ENCODE measurements around the gene ROBO1. TPM values are rescaled to one million over a fixed set of nuclear protein-coding genes. Genes with fewer than 3 reads are reported as not detected.

Gene ROBO1
- total RNA-seq, 1 donor from 2014 or later: 19.4 TPM

- DNase-seq (ENCODE audit: low read depth): no peak
These were observed 216.4 kb downstream of the ROBO1 start for GRCh38 chr3:79551321-79551892.

DNA sequence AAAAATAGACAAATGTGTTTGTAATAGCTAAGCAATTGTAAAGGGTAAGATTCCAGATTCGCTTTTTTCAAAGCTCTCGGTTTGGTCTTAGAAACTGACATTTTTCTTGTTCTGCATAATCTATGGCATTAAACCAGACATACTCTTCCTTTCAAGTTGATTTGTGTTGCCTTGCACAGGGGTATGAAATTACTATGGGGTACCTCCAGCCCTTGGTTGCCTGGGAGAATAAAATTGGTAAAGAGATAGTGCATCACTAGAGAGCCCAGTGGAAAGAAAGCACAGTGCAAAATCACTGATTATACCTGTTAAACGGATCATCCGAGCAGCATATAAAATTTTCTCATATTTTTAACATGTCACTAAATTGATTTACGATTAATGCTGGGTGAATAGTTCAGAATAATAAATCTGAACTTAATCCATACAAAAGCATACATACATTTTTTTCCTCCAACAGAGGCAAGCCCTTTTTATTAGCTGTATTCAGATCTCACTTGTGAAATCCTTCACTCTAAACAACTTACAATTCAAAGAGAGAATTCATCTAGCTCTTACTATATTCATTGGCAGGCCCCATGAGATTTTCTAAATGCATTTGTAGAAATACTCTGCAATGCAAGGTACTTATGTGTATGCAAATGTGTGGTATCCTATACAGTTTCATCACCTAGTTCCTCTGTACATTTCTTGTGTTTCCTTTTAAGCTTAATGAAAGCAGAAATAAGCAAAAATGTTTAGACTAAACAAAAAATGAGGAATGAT lies 224.4 kb downstream of the ROBO1 start:
- H3K4me3 ChIP-seq (ENCODE audit: low read depth, low read length): no peak overlapping the region
- DNase-seq (ENCODE audit: low read depth): no peak
- TF ChIP-seq, protein P1, sequence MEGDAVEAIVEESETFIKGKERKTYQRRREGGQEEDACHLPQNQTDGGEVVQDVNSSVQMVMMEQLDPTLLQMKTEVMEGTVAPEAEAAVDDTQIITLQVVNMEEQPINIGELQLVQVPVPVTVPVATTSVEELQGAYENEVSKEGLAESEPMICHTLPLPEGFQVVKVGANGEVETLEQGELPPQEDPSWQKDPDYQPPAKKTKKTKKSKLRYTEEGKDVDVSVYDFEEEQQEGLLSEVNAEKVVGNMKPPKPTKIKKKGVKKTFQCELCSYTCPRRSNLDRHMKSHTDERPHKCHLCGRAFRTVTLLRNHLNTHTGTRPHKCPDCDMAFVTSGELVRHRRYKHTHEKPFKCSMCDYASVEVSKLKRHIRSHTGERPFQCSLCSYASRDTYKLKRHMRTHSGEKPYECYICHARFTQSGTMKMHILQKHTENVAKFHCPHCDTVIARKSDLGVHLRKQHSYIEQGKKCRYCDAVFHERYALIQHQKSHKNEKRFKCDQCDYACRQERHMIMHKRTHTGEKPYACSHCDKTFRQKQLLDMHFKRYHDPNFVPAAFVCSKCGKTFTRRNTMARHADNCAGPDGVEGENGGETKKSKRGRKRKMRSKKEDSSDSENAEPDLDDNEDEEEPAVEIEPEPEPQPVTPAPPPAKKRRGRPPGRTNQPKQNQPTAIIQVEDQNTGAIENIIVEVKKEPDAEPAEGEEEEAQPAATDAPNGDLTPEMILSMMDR (conservative IDR thresholded peaks at IDR 0.05; ENCODE audit: low read depth, low read length): no peak

More at GRCh38 chr3:79551321-79551892, 216.4 kb downstream of the ROBO1 start:
- TF ChIP-seq, protein P1 (conservative IDR thresholded peaks at IDR 0.05; ENCODE audit: low read depth, low read length): no peak
- no peak overlapping the region for H3K4me3 ChIP-seq (ENCODE audit: low read depth, low read length)

- H3K4me3 ChIP-seq (ENCODE audit: low read depth, low read length): no peak overlapping the region
- TF ChIP-seq, protein P1 (conservative IDR thresholded peaks at IDR 0.05; ENCODE audit: low read depth, low read length): no peak
- no peak for DNase-seq (ENCODE audit: low read depth)
These were observed 233.1 kb downstream of the ROBO1 start for GRCh38 chr3:79534727-79535126.

GRCh38 chr3:79531566-79532295 lies 236.1 kb downstream of the ROBO1 start:
- DNase-seq (ENCODE audit: low read depth): no peak
- no peak overlapping the region for H3K4me3 ChIP-seq (ENCODE audit: low read depth, low read length)
- TF ChIP-seq, protein P1 (conservative IDR thresholded peaks at IDR 0.05; ENCODE audit: low read depth, low read length): no peak

GRCh38 chr3:79521221-79521848 lies 246.5 kb downstream of the ROBO1 start:
- H3K4me3 ChIP-seq (ENCODE audit: low read depth, low read length): no peak overlapping the region
- TF ChIP-seq, protein P1 (conservative IDR thresholded peaks at IDR 0.05; ENCODE audit: low read depth, low read length): peak; percentile 63
- DNase-seq (ENCODE audit: low read depth): peak; percentile 16

DNA sequence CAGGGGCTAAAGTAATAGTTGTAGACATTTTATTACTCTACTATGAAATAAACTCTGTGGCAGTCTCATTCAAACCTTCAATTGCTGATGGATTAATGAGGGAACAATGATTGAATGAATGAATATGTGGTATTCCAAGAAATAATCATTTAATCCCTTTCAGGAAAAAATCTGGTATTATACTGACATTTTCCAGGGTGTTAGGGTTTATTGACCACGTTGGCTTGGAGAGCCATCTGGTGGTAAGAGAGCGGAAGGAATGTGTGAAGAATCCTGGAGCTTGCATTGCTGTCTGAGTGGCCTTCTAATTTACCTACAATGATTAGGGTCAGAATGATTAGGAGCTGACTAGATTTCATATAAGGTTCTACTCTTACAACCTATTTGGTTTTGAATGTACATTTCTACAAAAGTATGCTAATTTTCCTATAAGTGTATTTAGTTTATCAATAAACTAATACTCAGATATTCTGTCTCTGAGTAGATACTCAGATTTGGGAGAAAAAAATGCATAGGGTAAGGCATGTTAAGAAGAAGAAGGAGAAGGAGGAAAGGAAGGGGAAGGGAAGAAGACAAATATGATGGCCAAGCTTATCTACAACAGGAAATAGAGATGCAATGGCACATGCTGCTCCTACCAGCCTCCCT lies 249.9 kb downstream of the ROBO1 start:
- H3K4me3 ChIP-seq (ENCODE audit: low read depth, low read length): no peak overlapping the region
- DNase-seq (ENCODE audit: low read depth): no peak
- TF ChIP-seq, protein P1 (conservative IDR thresholded peaks at IDR 0.05; ENCODE audit: low read depth, low read length): peak; percentile 80

Data from epithelial cell of proximal tubule (primary cell).